HG03039 (cell line): Measurements from ENCODE around the gene HMCN2.

Source experiments
- ATAC-seq: cut with Tn5 transposase; IDR thresholded peaks from one replicate; pipeline ENCODE4 v1.9.1; 2021; ENCODE audit warnings: mild to moderate bottlenecking, moderate library complexity; ENCODE audit not compliant: unreplicated experiment

Gene HMCN2

GRCh38 chr9:130304116-130304515 lies 38.6 kb downstream of the HMCN2 start:
- ATAC-seq: no peak

- no peak for ATAC-seq
These were observed 39.1 kb downstream of the HMCN2 start for GRCh38 chr9:130304643-130305042.

GRCh38 chr9:130305381-130305780 lies 39.8 kb downstream of the HMCN2 start:
- ATAC-seq: no peak

- no peak for ATAC-seq
These were observed 41.5 kb downstream of the HMCN2 start for GRCh38 chr9:130306823-130307666.

GRCh38 chr9:130307667-130307943 lies 42.0 kb downstream of the HMCN2 start:
- no peak for ATAC-seq

- no peak for ATAC-seq
These were observed 42.6 kb downstream of the HMCN2 start for GRCh38 chr9:130308081-130308571.

- no peak for ATAC-seq
These were observed 44.3 kb downstream of the HMCN2 start for GRCh38 chr9:130309689-130310455.

GRCh38 chr9:130310456-130310855 lies 44.9 kb downstream of the HMCN2 start:
- no peak for ATAC-seq

GRCh38 chr9:130311003-130311402 lies 45.4 kb downstream of the HMCN2 start:
- no peak for ATAC-seq

- no peak for ATAC-seq
These were observed 46.0 kb downstream of the HMCN2 start for GRCh38 chr9:130311408-130312140.

GRCh38 chr9:130313103-130313858 lies 47.7 kb downstream of the HMCN2 start:
- no peak for ATAC-seq

- ATAC-seq: no peak
These were observed 50.1 kb downstream of the HMCN2 start for GRCh38 chr9:130315446-130316226.

GRCh38 chr9:130316430-130316829 lies 50.9 kb downstream of the HMCN2 start:
- ATAC-seq: no peak

GRCh38 chr9:130319300-130319699 lies 53.7 kb downstream of the HMCN2 start:
- ATAC-seq: no peak

GRCh38 chr9:130319944-130320712 lies 54.6 kb downstream of the HMCN2 start:
- ATAC-seq: no peak

GRCh38 chr9:130320723-130321481 lies 55.3 kb downstream of the HMCN2 start:
- no peak for ATAC-seq

GRCh38 chr9:130321539-130321938 lies 56.0 kb downstream of the HMCN2 start:
- no peak for ATAC-seq

GRCh38 chr9:130323051-130323745 lies 57.6 kb downstream of the HMCN2 start:
- ATAC-seq: no peak
